A549 (cell line): Measurements from ENCODE around the gene ZC3H11A.

Experiments used
- CHD2 ChIP-seq: fragments of 150-350 bp; IDR thresholded peaks from 2 replicates; pipeline ENCODE4 v1.6.1; 2014; ENCODE audit warnings: low read length; ENCODE audit not compliant: partially characterized antibody
- CTCF ChIP-seq: fragments of >200 bp; sonication (Bioruptor Twin); formaldehyde crosslinking; IDR thresholded peaks from 3 replicates; pipeline ENCODE4 v1.5.1; 2016
- EP300 ChIP-seq, 2 experiments: fragments of >200 bp; sonication (Bioruptor Twin); formaldehyde crosslinking; IDR thresholded peaks; 2 replicates in 1 of 2; 3 replicates in 1 of 2; pipeline ENCODE4 v1.6.1; 2016 to 2017
- FOSL2 ChIP-seq, 2 experiments: fragments of 450-650 bp in 1 of 2; fragments of >200 bp in 1 of 2; sonication (Bioruptor Twin) in 1 of 2; formaldehyde crosslinking; IDR thresholded peaks; 2 replicates each; pipeline versions ENCODE4 v1.5.0 to v1.6.1; 2016 to 2020; ENCODE audit warnings: mild to moderate bottlenecking in 1 of 2, moderate library complexity in 1 of 2
- HDAC2 ChIP-seq: fragments of 200-600 bp; sonication (generic); IDR thresholded peaks from 2 replicates; pipeline ENCODE4 v1.6.1; 2016
- KDM1A ChIP-seq: fragments of 200-600 bp; sonication (generic); IDR thresholded peaks from 2 replicates; pipeline ENCODE4 v1.6.1; 2016; ENCODE audit warnings: low read depth, mild to moderate bottlenecking
- MAFK ChIP-seq: fragments of 450-650 bp; IDR thresholded peaks from 2 replicates; pipeline ENCODE4 v1.6.1; 2014; ENCODE audit not compliant: partially characterized antibody
- RAD21 ChIP-seq, 2 experiments: fragments of >200 bp in 1 of 2; sonication (Bioruptor Twin) in 1 of 2; formaldehyde crosslinking in 1 of 2; IDR thresholded peaks in 1 of 2; conservative IDR thresholded peaks in 1 of 2; 2 replicates in 1 of 2; 3 replicates in 1 of 2; pipeline ENCODE4 v1.6.1; 2012 to 2018; ENCODE audit warnings: inconsistent platforms in 1 of 2
- RARB ChIP-seq: fragments of 250-450 bp; sonication (Bioruptor Pico); IDR thresholded peaks from 2 replicates; pipeline ENCODE4 v1.8.0; 2021; ENCODE audit warnings: mild to moderate bottlenecking, moderate library complexity
- RFX5 ChIP-seq: fragments of 450-650 bp; IDR thresholded peaks from 2 replicates; pipeline ENCODE4 v1.7.1; 2014; ENCODE audit warnings: antibody characterized with exemption, mild to moderate bottlenecking, moderate library complexity
- TF ChIP-seq, protein P1 (sequence below): fragments of 200-600 bp; sonication (generic); IDR thresholded peaks from 2 replicates; pipeline ENCODE4 v1.6.1; 2016; ENCODE audit warnings: antibody characterized with exemption, mild to moderate bottlenecking, moderate library complexity

GRCh38 chr1:203751051-203751450, 44.4 kb upstream of the ZC3H11A start:
- TF ChIP-seq RFX5 (no peak), RAD21 (conservative IDR thresholded peaks at IDR 0.05 in 1 of 2, IDR thresholded peaks at IDR 0.05 in 1 of 2) (no peak), FOSL2 (IDR thresholded peaks at IDR 0.05) (no peak), FOSL2 (CRISPR knock-in tag; IDR thresholded peaks at IDR 0.05) (no peak), CHD2 (no peak), HDAC2 (no peak), CTCF (no peak), MAFK (no peak), EP300 (IDR thresholded peaks at IDR 0.05) (no peak), RARB (CRISPR knock-in tag) (no peak), KDM1A (no peak)
- TF ChIP-seq, protein P1, sequence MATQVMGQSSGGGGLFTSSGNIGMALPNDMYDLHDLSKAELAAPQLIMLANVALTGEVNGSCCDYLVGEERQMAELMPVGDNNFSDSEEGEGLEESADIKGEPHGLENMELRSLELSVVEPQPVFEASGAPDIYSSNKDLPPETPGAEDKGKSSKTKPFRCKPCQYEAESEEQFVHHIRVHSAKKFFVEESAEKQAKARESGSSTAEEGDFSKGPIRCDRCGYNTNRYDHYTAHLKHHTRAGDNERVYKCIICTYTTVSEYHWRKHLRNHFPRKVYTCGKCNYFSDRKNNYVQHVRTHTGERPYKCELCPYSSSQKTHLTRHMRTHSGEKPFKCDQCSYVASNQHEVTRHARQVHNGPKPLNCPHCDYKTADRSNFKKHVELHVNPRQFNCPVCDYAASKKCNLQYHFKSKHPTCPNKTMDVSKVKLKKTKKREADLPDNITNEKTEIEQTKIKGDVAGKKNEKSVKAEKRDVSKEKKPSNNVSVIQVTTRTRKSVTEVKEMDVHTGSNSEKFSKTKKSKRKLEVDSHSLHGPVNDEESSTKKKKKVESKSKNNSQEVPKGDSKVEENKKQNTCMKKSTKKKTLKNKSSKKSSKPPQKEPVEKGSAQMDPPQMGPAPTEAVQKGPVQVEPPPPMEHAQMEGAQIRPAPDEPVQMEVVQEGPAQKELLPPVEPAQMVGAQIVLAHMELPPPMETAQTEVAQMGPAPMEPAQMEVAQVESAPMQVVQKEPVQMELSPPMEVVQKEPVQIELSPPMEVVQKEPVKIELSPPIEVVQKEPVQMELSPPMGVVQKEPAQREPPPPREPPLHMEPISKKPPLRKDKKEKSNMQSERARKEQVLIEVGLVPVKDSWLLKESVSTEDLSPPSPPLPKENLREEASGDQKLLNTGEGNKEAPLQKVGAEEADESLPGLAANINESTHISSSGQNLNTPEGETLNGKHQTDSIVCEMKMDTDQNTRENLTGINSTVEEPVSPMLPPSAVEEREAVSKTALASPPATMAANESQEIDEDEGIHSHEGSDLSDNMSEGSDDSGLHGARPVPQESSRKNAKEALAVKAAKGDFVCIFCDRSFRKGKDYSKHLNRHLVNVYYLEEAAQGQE = no peak
